H1 (cell line): ENCODE data around the gene GABPA. TPM values are rescaled to one million over a fixed set of nuclear protein-coding genes. Genes with fewer than 3 reads are reported as not detected.

Experiments
- CTCF ChIA-PET: fragments of 300-600 bp; sonication (Branson Sonifier 250); formaldehyde crosslinking; loops from one replicate; lab custom pipeline; 2021; ENCODE audit not compliant: partially characterized antibody; lab: Charles Lee
- POLR2A ChIA-PET: fragments of 300-600 bp; sonication (Branson Sonifier 250); formaldehyde crosslinking; loops from one replicate; lab custom pipeline; 2021; ENCODE audit warnings: inconsistent platforms; ENCODE audit not compliant: partially characterized antibody; lab: Charles Lee
- DNase-seq, 2 experiments: peaks; one replicate each; pipeline versions ENCODE4 v3.0.0 to v3.0.0-alpha.2; 2010 to 2022; ENCODE audit warnings: low spot score in 2 of 2, low read depth in 1 of 2, mixed read lengths in 1 of 2
- FAIRE-seq: peaks from 2 replicates; lab custom pipeline; 2011; peaks lifted over from hg19 to GRCh38; lab: Jason Lieb, UNC
- H2AFZ ChIP-seq: 2 replicates; pipeline ENCODE4 v1.8.1; 2012; ENCODE audit warnings: low read length, inconsistent platforms
- H2AK5ac ChIP-seq: 2 replicates; pipeline ENCODE4 v1.6.1; 2013; ENCODE audit warnings: low read depth, low read length
- H2BK120ac ChIP-seq: replicated peaks from 2 replicates; pipeline ENCODE3; 2013; ENCODE audit warnings: low read depth, low read length, inconsistent platforms
- H2BK12ac ChIP-seq: 2 replicates; pipeline ENCODE4 v1.6.1; 2013; ENCODE audit warnings: low read depth, low read length
- H2BK15ac ChIP-seq: 2 replicates; pipeline ENCODE4 v1.6.1; 2013; ENCODE audit warnings: low read length
- H2BK20ac ChIP-seq: 2 replicates; pipeline ENCODE4 v1.6.1; 2013; ENCODE audit warnings: low read length
- H2BK5ac ChIP-seq: 2 replicates; pipeline ENCODE4 v1.6.1; 2013; ENCODE audit warnings: low read depth, low read length
- H3K14ac ChIP-seq: 2 replicates; pipeline ENCODE4 v1.6.1; 2013; ENCODE audit warnings: inconsistent platforms; ENCODE audit not compliant: insufficient read length
- H3K18ac ChIP-seq: 2 replicates; pipeline ENCODE4 v1.6.1; 2013; ENCODE audit warnings: low read length; ENCODE audit errors: extremely low read depth
- H3K23ac ChIP-seq: 2 replicates; pipeline ENCODE4 v1.6.1; 2013; ENCODE audit warnings: inconsistent platforms; ENCODE audit not compliant: insufficient read length
- H3K23me2 ChIP-seq: 2 replicates; pipeline ENCODE4 v1.6.1; 2013; ENCODE audit warnings: low read depth, low read length
- H3K27ac ChIP-seq: 2 replicates; pipeline ENCODE4 v1.6.1; 2011; ENCODE audit warnings: low read depth, low read length, inconsistent platforms
- H3K27me3 ChIP-seq, 4 experiments: replicated peaks in 1 of 4; 1 replicate in 1 of 4; 2 replicates in 3 of 4; pipeline versions ENCODE4 v1.6.1 to v1.8.1; 2011 to 2013; ENCODE audit warnings: low read length in 3 of 4, mild to moderate bottlenecking in 3 of 4, inconsistent platforms in 2 of 4, mixed read lengths in 2 of 4, moderate library complexity in 1 of 4; ENCODE audit not compliant: control insufficient read depth in 3 of 4, insufficient read depth in 3 of 4; ENCODE audit errors: extremely low read depth in 1 of 4
- H3K36me3 ChIP-seq, 4 experiments: 2 replicates each; pipeline versions ENCODE4 v1.6.1 to v1.8.1; 2011 to 2013; ENCODE audit warnings: mild to moderate bottlenecking in 4 of 4, low read length in 3 of 4, moderate library complexity in 2 of 4, control low read depth in 1 of 4, inconsistent platforms in 1 of 4; ENCODE audit not compliant: insufficient read depth in 4 of 4, control insufficient read depth in 2 of 4
- H3K4ac ChIP-seq: replicated peaks from 2 replicates; pipeline ENCODE3; 2013; ENCODE audit warnings: low read length, low read depth, mixed read lengths, inconsistent platforms; ENCODE audit not compliant: insufficient read length
- H3K4me1 ChIP-seq, 4 experiments: replicated peaks in 1 of 4; 1 replicate in 1 of 4; 2 replicates in 3 of 4; pipeline versions ENCODE4 v1.6.1 to v1.8.1; 2011 to 2013; ENCODE audit warnings: low read length in 3 of 4, inconsistent platforms in 2 of 4, mixed read lengths in 1 of 4; ENCODE audit not compliant: insufficient read depth in 4 of 4, control insufficient read depth in 3 of 4
- H3K4me2 ChIP-seq, 2 experiments: 2 replicates each; pipeline versions ENCODE4 v1.6.1 to v1.8.1; 2011 to 2013; ENCODE audit warnings: low read depth in 2 of 2, low read length in 2 of 2, control low read depth in 1 of 2, inconsistent platforms in 1 of 2, mild to moderate bottlenecking in 1 of 2; ENCODE audit not compliant: insufficient read depth in 1 of 2
- H3K4me3 ChIP-seq, 4 experiments: fragments of 200-600, 300-600 bp in 1 of 4; sonication (generic), shearing (Covaris generic), sonication (Bioruptor Twin) in 1 of 4; 2 replicates each; pipeline versions ENCODE4 v1.5.1 to v1.8.1; 2011 to 2016; ENCODE audit warnings: low read length in 4 of 4, low read depth in 3 of 4, control low read depth in 2 of 4, inconsistent platforms in 2 of 4, mild to moderate bottlenecking in 2 of 4, mixed read lengths in 1 of 4, moderate library complexity in 1 of 4; ENCODE audit not compliant: insufficient read depth in 2 of 4; ENCODE audit errors: extremely low read depth in 1 of 4
- H3K56ac ChIP-seq: replicated peaks from 2 replicates; pipeline ENCODE3; 2013; ENCODE audit warnings: low read depth, mild to moderate bottlenecking, mixed read lengths, low read length, inconsistent platforms; ENCODE audit not compliant: insufficient read length
- H3K79me1 ChIP-seq: 2 replicates; pipeline ENCODE4 v1.6.1; 2013; ENCODE audit warnings: low read depth, low read length, control low read depth
- H3K79me2 ChIP-seq, 2 experiments: 2 replicates each; pipeline versions ENCODE4 v1.6.1 to v1.8.1; 2012 to 2013; ENCODE audit warnings: low read length in 2 of 2, mild to moderate bottlenecking in 2 of 2, inconsistent platforms in 1 of 2; ENCODE audit not compliant: insufficient read depth in 2 of 2, control insufficient read depth in 1 of 2
- H3K9ac ChIP-seq, 4 experiments: replicated peaks in 1 of 4; 1 replicate in 1 of 4; 2 replicates in 3 of 4; pipeline versions ENCODE4 v1.6.1 to v1.8.1; 2011 to 2013; ENCODE audit warnings: low read depth in 3 of 4, low read length in 3 of 4, control low read depth in 2 of 4, mild to moderate bottlenecking in 2 of 4, moderate library complexity in 2 of 4, inconsistent platforms in 1 of 4; ENCODE audit errors: extremely low read depth in 1 of 4
- H3K9me3 ChIP-seq, 2 experiments: 2 replicates each; pipeline versions ENCODE4 v1.6.1 to v1.8.1; 2012 to 2013; ENCODE audit warnings: mild to moderate bottlenecking in 2 of 2, moderate library complexity in 2 of 2, control low read depth in 1 of 2, inconsistent platforms in 1 of 2, low read depth in 1 of 2, low read length in 1 of 2, mixed read lengths in 1 of 2; ENCODE audit not compliant: insufficient read depth in 2 of 2
- H4K20me1 ChIP-seq, 2 experiments: replicated peaks in 1 of 2; 2 replicates each; pipeline versions ENCODE3 to v1.8.1; 2011 to 2013; ENCODE audit warnings: inconsistent platforms in 2 of 2, low read length in 2 of 2, mild to moderate bottlenecking in 1 of 2; ENCODE audit not compliant: insufficient read depth in 2 of 2, control insufficient read depth in 1 of 2
- H4K5ac ChIP-seq: 2 replicates; pipeline ENCODE4 v1.6.1; 2013; ENCODE audit warnings: low read length, low read depth, mixed read lengths, inconsistent platforms; ENCODE audit not compliant: insufficient read length
- H4K8ac ChIP-seq: 2 replicates; pipeline ENCODE4 v1.8.0; 2013; ENCODE audit warnings: mild to moderate bottlenecking, moderate library complexity, low read length, inconsistent platforms; ENCODE audit not compliant: insufficient read depth; ENCODE audit errors: extremely low read depth
- H4K91ac ChIP-seq: replicated peaks from 2 replicates; pipeline ENCODE3; 2013; ENCODE audit warnings: low read length, mixed read lengths, inconsistent platforms; ENCODE audit not compliant: insufficient read length
- BACH1 ChIP-seq: IDR thresholded peaks from 2 replicates; pipeline ENCODE4 v1.6.1; 2012; ENCODE audit warnings: low read length, improper control_type of control experiment
- CHD1 ChIP-seq: IDR thresholded peaks from 2 replicates; pipeline ENCODE4 v1.6.1; 2012; ENCODE audit warnings: low read depth, low read length, improper control_type of control experiment
- CTCF ChIP-seq, 3 experiments: IDR thresholded peaks; 1 replicate in 2 of 3; 2 replicates in 1 of 3; pipeline versions ENCODE4 v1.5.1 to v1.6.1; 2011; ENCODE audit warnings: low read length in 3 of 3, mild to moderate bottlenecking in 3 of 3, inconsistent platforms in 2 of 3, low read depth in 1 of 3, moderate library complexity in 1 of 3; ENCODE audit not compliant: insufficient read depth in 1 of 3; ENCODE audit errors: control extremely low read depth in 1 of 3
- MAFK ChIP-seq: IDR thresholded peaks from 2 replicates; pipeline ENCODE4 v1.6.1; 2012; ENCODE audit warnings: low read depth, mild to moderate bottlenecking, improper control_type of control experiment, low read length
- MAX ChIP-seq: IDR thresholded peaks from 2 replicates; pipeline ENCODE4 v1.6.1; 2012; ENCODE audit warnings: inconsistent platforms
- NANOG ChIP-seq: IDR thresholded peaks from 2 replicates; pipeline ENCODE4 v1.6.1; 2011; ENCODE audit warnings: low read length, low read depth, mild to moderate bottlenecking, inconsistent platforms; ENCODE audit not compliant: insufficient read depth, poor library complexity, severe bottlenecking
- RAD21 ChIP-seq, 2 experiments: IDR thresholded peaks in 1 of 2; conservative IDR thresholded peaks in 1 of 2; 2 replicates each; pipeline ENCODE4 v1.6.1; 2011; ENCODE audit warnings: low read depth in 2 of 2, low read length in 2 of 2, improper control_type of control experiment in 1 of 2, inconsistent platforms in 1 of 2, mild to moderate bottlenecking in 1 of 2, moderate library complexity in 1 of 2
- WGBS, 2 experiments: shearing (Covaris generic) in 1 of 2; methylation state at CpG; one replicate each; pipeline versions ENCODE4 v1.1.6 to v1.1.7; 2013 to 2015; ENCODE audit warnings: low lambda C conversion rate in 2 of 2, mixed read lengths in 2 of 2, inconsistent platforms in 1 of 2, low coverage in 1 of 2, missing lambda C conversion rate in 1 of 2; ENCODE audit not compliant: insufficient replicate concordance in 2 of 2, insufficient coverage in 1 of 2, insufficient read length in 1 of 2; ENCODE audit errors: extremely low coverage in 1 of 2, missing lambda C conversion rate in 1 of 2; 5-methylcytosine and 5-hydroxymethylcytosine counted together
- polyA plus RNA-seq, 7 experiments: library from polyadenylated mRNA; depleted of rRNA in 3 of 7; stranded (reverse) in 5 of 7; unstranded in 2 of 7; fragments of >200 nt in 5 of 7; fragments of 200-250 nt in 2 of 7; gene quantifications; 1 replicate in 5 of 7; 2 replicates in 1 of 7; 4 replicates in 1 of 7; pipeline versions ENCODE4 v1.2.1 to v1.2.3, GENCODE V29; 2011 to 2013; ENCODE audit warnings: missing spikeins in 2 of 7, mixed read lengths in 2 of 7
- total RNA-seq: library from RNA; stranded (reverse); fragmentation: NEBNext Ultra II Directional; extraction: Animal tissue kit (Norgen Biotek cat#: 25700); gene quantifications from 2 replicates; pipeline ENCODE4 v1.2.1, GENCODE V29; 2021

GABPA gene
- total and polyA plus RNA-seq, 2 of the 8 experiments (the other 6 are each of a cell fraction or from before 2014, with no cell fraction given) = 5.2 to 22.2 TPM

- DNase-seq = no peak
- no peak overlapping the region for H3K4me3 ChIP-seq
Measured at GRCh38 chr21:25790122-25790877, 55.5 kb downstream of the GABPA start.

More at GRCh38 chr21:25790122-25790877, 55.5 kb downstream of the GABPA start:
- H2BK120ac ChIP-seq = no peak overlapping the region
- H3K4me1 ChIP-seq = peaks cover 0 to 3% (median 0%) of the 10 kb centered on the region in 4 experiments; a peak in 2 of 7 replicates
- ChIA-PET CTCF (interaction anchor here (0.6 to 2.4 kb wide), 6 partner anchors 11 to 782 kb away, joined by 3 to 31 read pairs (median 4); no protein-coding TSS in a partner anchor), POLR2A (no interaction called here)
- FAIRE-seq = peak; percentile 86
- H3K27ac ChIP-seq = no peak overlapping the region
- no peaks in the 10 kb centered on the region for H4K20me1 ChIP-seq
- no peak overlapping the region for H2BK5ac ChIP-seq
- 0 out of 2 replicates have a peak overlapping the region, but pooled peaks have one; percentile 56 for H3K18ac ChIP-seq
- no peak overlapping the region for H3K23ac ChIP-seq
- H4K8ac ChIP-seq = no peak overlapping the region
- 79% methylated on average over 7 of the region's 7 CpGs; no CpG with 5 or more reads in 1 of the 2 experiments for WGBS, 2 experiments
- H3K14ac ChIP-seq = no peak overlapping the region
- no peak overlapping the region for H3K4ac ChIP-seq
- no peak overlapping the region for H4K5ac ChIP-seq
- H2BK15ac ChIP-seq = no peak overlapping the region
- H3K4me2 ChIP-seq = no peak overlapping the region
- H2BK20ac ChIP-seq = no peak overlapping the region
- H3K79me2 ChIP-seq = no peaks in the 10 kb centered on the region
- no peak overlapping the region for H2BK12ac ChIP-seq
- peak overlapping the region; percentile 99 for H2AFZ ChIP-seq
- no peak overlapping the region for H3K56ac ChIP-seq
- H4K91ac ChIP-seq = no peak overlapping the region
- H3K23me2 ChIP-seq = no peaks in the 10 kb centered on the region
- H3K9ac ChIP-seq = no peak overlapping the region
- TF ChIP-seq NANOG = no peak
- TF ChIP-seq CHD1 = no peak
- peak; percentile 55 for TF ChIP-seq MAX
- peak; percentile 49; the same call in 1 of the 2 replicates for TF ChIP-seq BACH1
- peak; percentile 28; the same call in 1 of the 2 replicates for TF ChIP-seq MAFK
- TF ChIP-seq RAD21 (IDR thresholded peaks at IDR 0.05 in 1 of 2, conservative IDR thresholded peaks at IDR 0.05 in 1 of 2; ENCODE audit: low read depth in 2 of 2, low read length in 2 of 2) = peak; percentile 56 to 70
- TF ChIP-seq CTCF (IDR thresholded peaks at IDR 0.05; ENCODE audit: control extremely low read depth in 1 of 3, insufficient read depth in 1 of 3, low read depth in 1 of 3, low read length in 3 of 3) = peak in 2 of 3 experiments; percentile 37 to 40; a peak in 3 of 4 replicates
- no peaks in the 10 kb centered on the region for H3K36me3 ChIP-seq
- H3K9me3 ChIP-seq = no peaks in the 10 kb centered on the region
- H3K27me3 ChIP-seq = no peaks in the 10 kb centered on the region
- no peak overlapping the region for H2AK5ac ChIP-seq
- H3K79me1 ChIP-seq = no peaks in the 10 kb centered on the region
